ENCODE data around the gene MT4.

MT4 gene

DNA sequence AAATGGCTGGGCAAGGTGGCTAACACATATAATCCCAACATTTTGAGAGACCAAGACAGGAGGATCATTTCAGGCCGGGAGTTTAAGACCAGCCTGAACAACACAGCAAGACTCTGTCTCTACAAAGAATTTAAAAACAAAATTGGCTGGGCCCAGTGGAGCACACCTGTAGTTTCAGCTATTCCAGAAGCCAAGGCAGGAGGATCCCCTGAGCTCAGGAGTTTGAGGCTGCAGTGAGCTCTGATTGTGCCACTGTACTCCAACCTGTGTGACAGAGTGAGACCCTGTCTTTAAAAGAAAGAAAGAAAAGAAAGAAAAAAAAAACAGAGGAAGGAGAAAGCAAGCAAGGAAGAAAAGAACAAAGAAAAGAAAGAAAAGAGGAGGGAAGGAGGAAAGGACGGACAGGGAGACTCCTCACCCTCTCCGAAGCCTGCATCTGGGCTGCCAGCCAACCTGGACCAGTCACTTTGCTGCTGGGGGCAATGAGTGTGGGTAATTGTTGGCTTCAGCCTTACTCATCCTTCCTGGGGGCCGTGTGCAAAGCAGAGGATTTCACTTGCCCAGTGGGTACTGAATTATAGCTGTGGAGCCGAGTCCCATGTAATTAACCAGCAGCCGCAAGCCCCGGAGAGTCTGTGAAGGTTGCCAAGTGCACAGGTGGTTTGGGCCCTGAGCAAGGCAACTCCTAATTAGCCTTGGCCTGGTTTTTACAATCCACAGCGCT lies 6.7 kb upstream of the MT4 start:
- H3K36me3 ChIP-seq (ENCODE audit: control insufficient read depth, insufficient read depth, low read length) = no peaks in the 10 kb centered on the region
- no peak overlapping the region for H3K4me3 ChIP-seq (ENCODE audit: low read length)
- no peaks in the 10 kb centered on the region for H3K27me3 ChIP-seq (ENCODE audit: control insufficient read depth, insufficient read depth, low read length)
- no peak overlapping the region for H3K27ac ChIP-seq (ENCODE audit: low read length)
- WGBS (ENCODE audit: insufficient coverage, insufficient read length) = no CpG with 5 or more reads among the region's 8 CpGs
- DNase-seq (ENCODE audit: low read depth, low spot score) = no peak
- H3K9me3 ChIP-seq (ENCODE audit: control insufficient read depth, insufficient read depth, low read length) = no peaks in the 10 kb centered on the region
- H3K4me1 ChIP-seq (ENCODE audit: control insufficient read depth, insufficient read depth, low read length) = no peaks in the 10 kb centered on the region

DNA sequence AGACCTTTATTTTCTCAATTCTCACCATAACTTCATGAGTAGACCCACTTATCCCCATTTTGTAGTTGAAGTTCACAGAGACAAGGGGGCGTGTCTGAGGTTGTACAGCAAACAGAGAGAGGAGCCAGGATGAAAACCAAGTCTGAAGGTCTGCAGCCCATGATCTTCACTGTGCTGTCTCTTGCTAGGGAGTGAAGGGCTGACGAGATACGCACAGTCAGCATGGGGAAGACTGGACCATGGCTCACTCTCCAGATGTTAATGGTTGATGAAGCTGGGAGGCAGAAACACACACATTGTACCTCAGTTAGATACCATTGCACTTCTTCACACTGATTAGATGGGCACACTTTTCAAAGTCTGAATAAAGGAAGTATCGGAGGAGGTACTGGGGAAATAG lies 5.8 kb upstream of the MT4 start:
- H3K27me3 ChIP-seq (ENCODE audit: control insufficient read depth, insufficient read depth, low read length) = no peaks in the 10 kb centered on the region
- no peak overlapping the region for H3K4me3 ChIP-seq (ENCODE audit: low read length)
- no CpG with 5 or more reads among the region's 4 CpGs for WGBS (ENCODE audit: insufficient coverage, insufficient read length)
- no peak overlapping the region for H3K27ac ChIP-seq (ENCODE audit: low read length)
- no peak for DNase-seq (ENCODE audit: low read depth, low spot score)
- no peaks in the 10 kb centered on the region for H3K36me3 ChIP-seq (ENCODE audit: control insufficient read depth, insufficient read depth, low read length)
- no peaks in the 10 kb centered on the region for H3K9me3 ChIP-seq (ENCODE audit: control insufficient read depth, insufficient read depth, low read length)
- H3K4me1 ChIP-seq (ENCODE audit: control insufficient read depth, insufficient read depth, low read length) = no peaks in the 10 kb centered on the region

DNA sequence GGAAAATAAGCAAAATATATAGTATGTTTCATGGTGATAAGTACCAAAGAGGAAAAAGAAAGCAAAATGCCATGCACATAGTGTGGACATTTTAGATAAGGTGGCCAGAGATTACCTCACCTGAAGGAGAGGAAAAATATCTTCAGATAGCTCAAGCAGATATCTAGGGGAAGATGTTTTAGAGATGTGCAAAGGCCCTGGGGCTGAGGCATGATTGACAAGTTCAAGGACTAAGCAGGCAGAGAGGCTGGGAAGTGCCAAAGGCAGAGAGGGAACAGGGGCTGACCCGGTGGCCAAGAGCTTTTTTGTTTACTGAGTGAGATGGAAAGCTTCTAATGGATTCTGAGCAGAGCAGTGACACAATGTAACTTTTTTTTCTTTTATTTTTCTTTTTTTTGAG lies 4.4 kb upstream of the MT4 start:
- Histone ChIP-seq H3K27me3 (ENCODE audit: control insufficient read depth, insufficient read depth, low read length) (no peaks in the 10 kb centered on the region), H3K9me3 (ENCODE audit: control insufficient read depth, insufficient read depth, low read length) (no peaks in the 10 kb centered on the region), H3K4me1 (ENCODE audit: control insufficient read depth, insufficient read depth, low read length) (no peaks in the 10 kb centered on the region), H3K4me3 (ENCODE audit: low read length) (no peak overlapping the region), H3K36me3 (ENCODE audit: control insufficient read depth, insufficient read depth, low read length) (no peaks in the 10 kb centered on the region), H3K27ac (ENCODE audit: low read length) (no peak overlapping the region)
- no CpG with 5 or more reads among the region's 1 CpG for WGBS (ENCODE audit: insufficient coverage, insufficient read length)
- no peak for DNase-seq (ENCODE audit: low read depth, low spot score)

DNA sequence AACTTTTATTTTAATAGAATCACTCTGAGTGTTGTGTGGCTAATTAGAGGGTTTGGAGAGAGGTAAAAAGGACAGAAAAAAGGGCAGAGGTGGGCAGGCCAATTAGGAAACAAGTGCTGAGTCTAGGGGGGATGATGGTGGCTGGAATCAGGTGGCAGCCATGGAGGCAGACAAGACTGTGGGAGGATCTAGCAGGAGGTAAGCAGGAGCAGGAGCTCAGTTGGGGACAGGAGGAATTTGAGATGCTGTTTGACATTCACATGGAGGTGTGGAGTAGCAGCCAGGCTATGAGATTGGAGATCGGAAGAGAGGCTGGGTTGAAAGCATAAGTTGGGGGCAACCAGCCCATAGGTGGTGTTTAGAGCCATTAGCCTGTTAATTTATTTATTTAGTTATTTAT lies 3.7 kb upstream of the MT4 start:
- Histone ChIP-seq H3K36me3 (ENCODE audit: control insufficient read depth, insufficient read depth, low read length) (no peaks in the 10 kb centered on the region), H3K27me3 (ENCODE audit: control insufficient read depth, insufficient read depth, low read length) (no peaks in the 10 kb centered on the region), H3K4me3 (ENCODE audit: low read length) (no peak overlapping the region), H3K9me3 (ENCODE audit: control insufficient read depth, insufficient read depth, low read length) (no peaks in the 10 kb centered on the region), H3K27ac (ENCODE audit: low read length) (no peak overlapping the region), H3K4me1 (ENCODE audit: control insufficient read depth, insufficient read depth, low read length) (no peaks in the 10 kb centered on the region)
- no peak for DNase-seq (ENCODE audit: low read depth, low spot score)
- WGBS (ENCODE audit: insufficient coverage, insufficient read length) = no CpG with 5 or more reads among the region's 1 CpG

DNA sequence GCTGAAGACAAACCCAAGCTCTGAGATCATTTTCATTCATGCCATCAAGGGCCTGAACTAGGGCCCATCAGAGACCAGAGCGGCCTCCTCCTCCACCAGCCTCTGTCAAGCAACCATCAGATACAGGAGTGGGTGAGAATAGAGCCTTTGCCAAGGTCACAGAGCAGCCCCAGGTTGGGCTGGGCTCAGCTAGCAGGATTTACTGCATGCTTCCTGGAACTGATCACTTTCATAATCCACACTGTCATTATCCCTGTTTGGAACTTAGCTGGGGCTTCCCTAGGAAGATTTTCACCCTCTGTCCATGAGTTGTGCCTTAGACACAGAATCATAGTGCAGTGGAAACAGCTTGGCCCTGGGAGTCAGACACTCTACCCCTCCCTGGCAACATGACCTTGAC lies 5.1 kb downstream of the MT4 start:
- Histone ChIP-seq H3K4me1 (ENCODE audit: control insufficient read depth, insufficient read depth, low read length) (no peaks in the 10 kb centered on the region), H3K9me3 (ENCODE audit: control insufficient read depth, insufficient read depth, low read length) (no peaks in the 10 kb centered on the region), H3K4me3 (ENCODE audit: low read length) (no peak overlapping the region), H3K27me3 (ENCODE audit: control insufficient read depth, insufficient read depth, low read length) (no peaks in the 10 kb centered on the region), H3K27ac (ENCODE audit: low read length) (no peak overlapping the region), H3K36me3 (ENCODE audit: control insufficient read depth, insufficient read depth, low read length) (no peaks in the 10 kb centered on the region)
- no peak for DNase-seq (ENCODE audit: low read depth, low spot score)
- WGBS (ENCODE audit: insufficient coverage, insufficient read length) = no CpG with 5 or more reads among the region's 1 CpG

DNA sequence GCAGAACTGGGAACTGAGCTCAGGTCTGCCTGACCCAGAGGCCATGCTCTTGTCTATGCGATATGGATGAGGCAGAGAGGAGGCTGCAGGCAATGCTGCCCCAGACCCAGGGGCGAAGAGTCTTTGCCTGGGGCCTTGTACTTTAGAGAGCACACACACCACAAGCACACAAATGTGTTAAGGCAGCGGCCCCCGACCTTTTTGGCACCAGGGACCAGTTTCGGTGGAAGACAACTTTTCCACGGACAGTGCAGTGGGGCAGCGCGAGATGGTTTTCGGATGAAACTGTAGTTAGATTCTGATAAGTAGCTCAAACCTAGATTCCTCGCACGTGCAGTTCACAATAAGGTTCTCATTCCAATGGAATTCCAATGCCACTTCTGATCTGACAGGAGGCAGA lies 6.7 kb downstream of the MT4 start:
- H3K4me3 ChIP-seq (ENCODE audit: low read length) = no peak overlapping the region
- H3K27ac ChIP-seq (ENCODE audit: low read length) = no peak overlapping the region
- WGBS (ENCODE audit: insufficient coverage, insufficient read length) = no CpG with 5 or more reads among the region's 11 CpGs
- H3K36me3 ChIP-seq (ENCODE audit: control insufficient read depth, insufficient read depth, low read length) = no peaks in the 10 kb centered on the region
- no peak for DNase-seq (ENCODE audit: low read depth, low spot score)
- H3K27me3 ChIP-seq (ENCODE audit: control insufficient read depth, insufficient read depth, low read length) = no peaks in the 10 kb centered on the region
- H3K4me1 ChIP-seq (ENCODE audit: control insufficient read depth, insufficient read depth, low read length) = no peaks in the 10 kb centered on the region
- H3K9me3 ChIP-seq (ENCODE audit: control insufficient read depth, insufficient read depth, low read length) = no peaks in the 10 kb centered on the region

DNA sequence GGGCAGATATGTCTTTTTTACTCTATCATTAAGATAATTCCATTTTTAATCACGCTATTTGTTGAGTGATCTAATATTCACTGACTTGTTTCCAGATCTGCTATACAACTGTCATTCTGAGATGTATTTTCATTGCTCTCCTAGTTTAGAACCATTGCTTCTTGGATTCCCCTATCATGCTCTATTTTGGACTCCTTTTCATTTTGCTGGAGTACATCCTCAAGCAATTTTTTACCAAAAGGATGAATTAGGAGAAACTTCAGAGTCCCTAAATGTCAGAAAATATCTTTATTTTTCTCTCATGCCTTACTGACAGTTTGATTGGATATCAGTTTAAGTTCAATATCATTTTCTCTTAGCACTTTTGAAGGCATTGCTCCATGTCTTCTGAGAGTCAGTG lies 9.8 kb downstream of the MT4 start:
- Histone ChIP-seq H3K36me3 (ENCODE audit: control insufficient read depth, insufficient read depth, low read length) (no peaks in the 10 kb centered on the region), H3K27me3 (ENCODE audit: control insufficient read depth, insufficient read depth, low read length) (no peaks in the 10 kb centered on the region), H3K4me1 (ENCODE audit: control insufficient read depth, insufficient read depth, low read length) (no peaks in the 10 kb centered on the region), H3K9me3 (ENCODE audit: control insufficient read depth, insufficient read depth, low read length) (no peaks in the 10 kb centered on the region), H3K27ac (ENCODE audit: low read length) (no peak overlapping the region), H3K4me3 (ENCODE audit: low read length) (no peak overlapping the region)
- WGBS (ENCODE audit: insufficient coverage, insufficient read length) = no CpG with 5 or more reads among the region's 1 CpG
- DNase-seq (ENCODE audit: low read depth, low spot score) = no peak

DNA sequence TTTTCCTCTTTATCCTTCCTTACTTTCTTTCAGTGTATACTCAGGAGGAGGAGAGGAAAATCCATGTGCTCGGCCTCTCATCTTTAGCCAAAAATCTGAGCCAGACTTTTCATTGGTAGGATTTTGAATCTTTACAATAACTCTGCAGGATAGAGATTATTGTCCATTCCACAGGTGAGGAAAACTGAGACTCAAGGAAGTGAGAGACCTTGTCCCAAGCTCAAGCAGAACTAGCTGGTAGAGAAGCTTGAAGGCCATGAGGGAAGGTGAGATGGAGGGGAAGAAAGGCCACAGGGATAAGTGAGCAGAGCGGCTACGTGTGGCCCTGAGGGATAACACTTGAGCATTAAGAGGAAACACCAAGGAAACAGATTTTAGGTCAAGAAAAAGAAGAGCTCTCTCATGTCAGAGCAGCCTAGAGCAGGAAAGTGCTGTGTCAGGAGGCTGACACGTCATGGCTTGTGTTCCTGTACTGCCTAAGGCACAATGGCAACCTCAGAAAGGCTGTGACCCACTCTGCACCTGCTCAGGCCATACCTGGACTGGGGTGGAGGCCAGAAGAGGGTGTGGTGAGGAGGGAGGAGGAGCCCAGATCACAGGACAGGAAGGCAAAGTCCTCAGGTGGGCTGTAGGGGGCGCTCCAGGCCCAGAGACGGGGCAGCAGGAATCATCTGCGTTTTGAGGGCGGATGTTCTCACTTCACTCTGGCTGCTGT lies 11.9 kb downstream of the MT4 start:
- WGBS (ENCODE audit: insufficient coverage, insufficient read length) = no CpG with 5 or more reads among the region's 8 CpGs
- H3K27me3 ChIP-seq (ENCODE audit: control insufficient read depth, insufficient read depth, low read length) = no peaks in the 10 kb centered on the region
- DNase-seq (ENCODE audit: low read depth, low spot score) = peak; percentile 73
- H3K9me3 ChIP-seq (ENCODE audit: control insufficient read depth, insufficient read depth, low read length) = no peaks in the 10 kb centered on the region
- H3K4me3 ChIP-seq (ENCODE audit: low read length) = no peak overlapping the region
- no peaks in the 10 kb centered on the region for H3K36me3 ChIP-seq (ENCODE audit: control insufficient read depth, insufficient read depth, low read length)
- no peaks in the 10 kb centered on the region for H3K4me1 ChIP-seq (ENCODE audit: control insufficient read depth, insufficient read depth, low read length)
- no peak overlapping the region for H3K27ac ChIP-seq (ENCODE audit: low read length)

DNA sequence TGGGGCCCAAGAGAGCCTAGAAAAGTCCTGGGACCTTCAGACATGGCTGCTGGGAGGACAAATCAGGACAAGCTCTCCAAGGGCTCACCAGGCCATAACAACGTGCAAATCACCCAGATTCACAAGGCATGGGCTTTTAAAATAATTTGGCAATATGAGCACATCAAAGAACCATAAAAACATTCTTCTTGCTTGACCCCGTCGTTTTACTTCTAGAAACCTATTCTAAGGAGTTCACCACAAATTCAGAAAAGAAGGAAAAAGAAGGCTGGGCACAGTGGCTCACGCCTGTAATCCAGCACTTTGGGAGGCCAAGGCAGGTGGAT lies 12.4 kb downstream of the MT4 start:
- no peak overlapping the region for H3K27ac ChIP-seq (ENCODE audit: low read length)
- H3K4me1 ChIP-seq (ENCODE audit: control insufficient read depth, insufficient read depth, low read length) = no peaks in the 10 kb centered on the region
- no peak for DNase-seq (ENCODE audit: low read depth, low spot score)
- H3K27me3 ChIP-seq (ENCODE audit: control insufficient read depth, insufficient read depth, low read length) = no peaks in the 10 kb centered on the region
- H3K36me3 ChIP-seq (ENCODE audit: control insufficient read depth, insufficient read depth, low read length) = no peaks in the 10 kb centered on the region
- no CpG with 5 or more reads among the region's 4 CpGs for WGBS (ENCODE audit: insufficient coverage, insufficient read length)
- no peak overlapping the region for H3K4me3 ChIP-seq (ENCODE audit: low read length)
- H3K9me3 ChIP-seq (ENCODE audit: control insufficient read depth, insufficient read depth, low read length) = no peaks in the 10 kb centered on the region

DNA sequence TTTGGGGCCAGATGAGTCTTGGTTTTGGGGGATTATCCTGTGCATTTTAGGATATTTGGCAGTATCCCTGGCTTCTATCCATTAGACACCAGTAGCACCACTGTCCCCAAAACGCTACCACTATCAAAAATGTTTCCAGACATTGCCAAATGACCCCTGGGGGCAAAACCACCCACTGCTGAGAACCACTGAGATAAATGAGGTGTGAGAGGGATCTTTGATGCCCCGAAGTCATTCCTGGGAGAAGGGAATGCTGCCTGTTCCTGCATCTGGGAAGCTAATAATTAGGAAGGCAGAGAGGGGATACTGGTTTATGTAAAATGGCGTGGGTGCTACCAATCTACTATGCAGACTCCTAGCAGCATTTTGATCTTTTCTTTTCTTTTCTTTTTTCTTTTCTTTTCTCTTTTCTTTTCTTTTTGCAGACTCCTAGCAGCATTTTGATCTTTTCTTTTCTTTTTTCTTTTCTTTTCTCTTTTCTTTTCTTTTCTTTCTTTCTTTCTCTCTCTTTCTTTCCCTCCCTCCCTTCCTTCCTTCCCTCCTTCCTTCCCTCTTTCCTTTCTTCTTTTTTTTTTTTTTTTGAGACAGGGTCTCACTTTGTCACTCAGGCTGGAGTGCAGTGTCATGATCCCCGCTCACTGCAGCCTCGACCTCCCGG lies 15.6 kb downstream of the MT4 start:
- no peak overlapping the region for H3K4me3 ChIP-seq (ENCODE audit: low read length)
- H3K9me3 ChIP-seq (ENCODE audit: control insufficient read depth, insufficient read depth, low read length) = no peaks in the 10 kb centered on the region
- no peaks in the 10 kb centered on the region for H3K36me3 ChIP-seq (ENCODE audit: control insufficient read depth, insufficient read depth, low read length)
- no peaks in the 10 kb centered on the region for H3K27me3 ChIP-seq (ENCODE audit: control insufficient read depth, insufficient read depth, low read length)
- no peak for DNase-seq (ENCODE audit: low read depth, low spot score)
- H3K27ac ChIP-seq (ENCODE audit: low read length) = no peak overlapping the region
- H3K4me1 ChIP-seq (ENCODE audit: control insufficient read depth, insufficient read depth, low read length) = no peaks in the 10 kb centered on the region
- no CpG with 5 or more reads among the region's 6 CpGs for WGBS (ENCODE audit: insufficient coverage, insufficient read length)

Measured in iPS DF 6.9 (cell line).